ENCODE results near the gene RUBCN. TPM values are rescaled to one million over a fixed set of nuclear protein-coding genes. Genes with fewer than 3 reads are reported as not detected.

Gene RUBCN
- total and polyA plus RNA-seq, 9 of the 15 experiments (the other 6 are each of a cell fraction or from before 2014, with no cell fraction given), result 8.4 to 24.0 (median 11.9) TPM

DNA sequence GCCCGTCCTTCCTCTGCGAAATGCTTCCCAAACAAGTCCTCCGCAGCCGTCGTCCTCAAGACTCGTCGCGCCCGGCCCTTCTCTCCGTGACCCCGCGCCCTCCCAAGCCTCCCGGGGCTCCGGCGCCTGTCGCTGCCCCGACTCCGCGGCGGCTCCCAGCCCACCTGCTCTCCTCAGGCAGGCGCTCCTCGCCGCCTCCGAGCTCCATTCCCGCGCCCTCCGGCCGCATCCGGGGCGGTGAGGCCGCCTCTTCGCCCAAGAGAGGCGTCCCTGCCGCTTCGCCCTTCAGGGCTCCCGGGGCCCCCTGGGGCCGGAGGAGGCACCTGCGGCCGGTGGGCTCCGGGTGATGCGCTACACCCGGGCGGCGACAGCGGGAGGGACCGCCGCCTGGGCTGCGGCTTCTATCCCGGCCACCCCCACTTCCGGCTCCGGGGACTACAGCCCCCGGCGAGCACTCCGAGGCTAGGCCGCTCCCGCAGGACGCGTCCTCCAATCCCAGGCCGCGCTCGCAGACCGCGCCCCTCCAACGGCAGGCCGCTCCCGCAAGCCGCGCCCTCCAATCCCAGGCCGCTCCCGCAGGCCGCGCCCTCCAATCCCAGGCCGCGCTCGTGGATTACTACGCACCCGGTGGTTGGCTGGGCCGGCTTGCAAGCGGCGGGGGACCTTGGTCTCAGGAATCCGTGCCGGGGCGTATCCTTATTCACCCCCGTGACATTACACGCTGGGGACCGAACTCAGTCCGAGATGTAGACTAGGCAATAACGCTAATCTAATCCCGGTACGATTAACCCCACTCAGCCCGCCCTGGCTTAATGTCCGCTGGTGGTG is at the start of gene RUBCN (continued):
- 0 out of 2 replicates have a peak, but pooled peaks have one; percentile 62 for TF ChIP-seq RBM14 (IDR thresholded peaks at IDR 0.05; ENCODE audit: borderline replicate concordance, insufficient read depth, low read depth, low read length)
- TF ChIP-seq, protein P1, sequence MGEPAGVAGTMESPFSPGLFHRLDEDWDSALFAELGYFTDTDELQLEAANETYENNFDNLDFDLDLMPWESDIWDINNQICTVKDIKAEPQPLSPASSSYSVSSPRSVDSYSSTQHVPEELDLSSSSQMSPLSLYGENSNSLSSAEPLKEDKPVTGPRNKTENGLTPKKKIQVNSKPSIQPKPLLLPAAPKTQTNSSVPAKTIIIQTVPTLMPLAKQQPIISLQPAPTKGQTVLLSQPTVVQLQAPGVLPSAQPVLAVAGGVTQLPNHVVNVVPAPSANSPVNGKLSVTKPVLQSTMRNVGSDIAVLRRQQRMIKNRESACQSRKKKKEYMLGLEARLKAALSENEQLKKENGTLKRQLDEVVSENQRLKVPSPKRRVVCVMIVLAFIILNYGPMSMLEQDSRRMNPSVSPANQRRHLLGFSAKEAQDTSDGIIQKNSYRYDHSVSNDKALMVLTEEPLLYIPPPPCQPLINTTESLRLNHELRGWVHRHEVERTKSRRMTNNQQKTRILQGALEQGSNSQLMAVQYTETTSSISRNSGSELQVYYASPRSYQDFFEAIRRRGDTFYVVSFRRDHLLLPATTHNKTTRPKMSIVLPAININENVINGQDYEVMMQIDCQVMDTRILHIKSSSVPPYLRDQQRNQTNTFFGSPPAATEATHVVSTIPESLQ (CRISPR knock-in tag; IDR thresholded peaks at IDR 0.05), result peak; percentile 79; the same call in 1 of the 2 replicates
- TF ChIP-seq, protein P2, sequence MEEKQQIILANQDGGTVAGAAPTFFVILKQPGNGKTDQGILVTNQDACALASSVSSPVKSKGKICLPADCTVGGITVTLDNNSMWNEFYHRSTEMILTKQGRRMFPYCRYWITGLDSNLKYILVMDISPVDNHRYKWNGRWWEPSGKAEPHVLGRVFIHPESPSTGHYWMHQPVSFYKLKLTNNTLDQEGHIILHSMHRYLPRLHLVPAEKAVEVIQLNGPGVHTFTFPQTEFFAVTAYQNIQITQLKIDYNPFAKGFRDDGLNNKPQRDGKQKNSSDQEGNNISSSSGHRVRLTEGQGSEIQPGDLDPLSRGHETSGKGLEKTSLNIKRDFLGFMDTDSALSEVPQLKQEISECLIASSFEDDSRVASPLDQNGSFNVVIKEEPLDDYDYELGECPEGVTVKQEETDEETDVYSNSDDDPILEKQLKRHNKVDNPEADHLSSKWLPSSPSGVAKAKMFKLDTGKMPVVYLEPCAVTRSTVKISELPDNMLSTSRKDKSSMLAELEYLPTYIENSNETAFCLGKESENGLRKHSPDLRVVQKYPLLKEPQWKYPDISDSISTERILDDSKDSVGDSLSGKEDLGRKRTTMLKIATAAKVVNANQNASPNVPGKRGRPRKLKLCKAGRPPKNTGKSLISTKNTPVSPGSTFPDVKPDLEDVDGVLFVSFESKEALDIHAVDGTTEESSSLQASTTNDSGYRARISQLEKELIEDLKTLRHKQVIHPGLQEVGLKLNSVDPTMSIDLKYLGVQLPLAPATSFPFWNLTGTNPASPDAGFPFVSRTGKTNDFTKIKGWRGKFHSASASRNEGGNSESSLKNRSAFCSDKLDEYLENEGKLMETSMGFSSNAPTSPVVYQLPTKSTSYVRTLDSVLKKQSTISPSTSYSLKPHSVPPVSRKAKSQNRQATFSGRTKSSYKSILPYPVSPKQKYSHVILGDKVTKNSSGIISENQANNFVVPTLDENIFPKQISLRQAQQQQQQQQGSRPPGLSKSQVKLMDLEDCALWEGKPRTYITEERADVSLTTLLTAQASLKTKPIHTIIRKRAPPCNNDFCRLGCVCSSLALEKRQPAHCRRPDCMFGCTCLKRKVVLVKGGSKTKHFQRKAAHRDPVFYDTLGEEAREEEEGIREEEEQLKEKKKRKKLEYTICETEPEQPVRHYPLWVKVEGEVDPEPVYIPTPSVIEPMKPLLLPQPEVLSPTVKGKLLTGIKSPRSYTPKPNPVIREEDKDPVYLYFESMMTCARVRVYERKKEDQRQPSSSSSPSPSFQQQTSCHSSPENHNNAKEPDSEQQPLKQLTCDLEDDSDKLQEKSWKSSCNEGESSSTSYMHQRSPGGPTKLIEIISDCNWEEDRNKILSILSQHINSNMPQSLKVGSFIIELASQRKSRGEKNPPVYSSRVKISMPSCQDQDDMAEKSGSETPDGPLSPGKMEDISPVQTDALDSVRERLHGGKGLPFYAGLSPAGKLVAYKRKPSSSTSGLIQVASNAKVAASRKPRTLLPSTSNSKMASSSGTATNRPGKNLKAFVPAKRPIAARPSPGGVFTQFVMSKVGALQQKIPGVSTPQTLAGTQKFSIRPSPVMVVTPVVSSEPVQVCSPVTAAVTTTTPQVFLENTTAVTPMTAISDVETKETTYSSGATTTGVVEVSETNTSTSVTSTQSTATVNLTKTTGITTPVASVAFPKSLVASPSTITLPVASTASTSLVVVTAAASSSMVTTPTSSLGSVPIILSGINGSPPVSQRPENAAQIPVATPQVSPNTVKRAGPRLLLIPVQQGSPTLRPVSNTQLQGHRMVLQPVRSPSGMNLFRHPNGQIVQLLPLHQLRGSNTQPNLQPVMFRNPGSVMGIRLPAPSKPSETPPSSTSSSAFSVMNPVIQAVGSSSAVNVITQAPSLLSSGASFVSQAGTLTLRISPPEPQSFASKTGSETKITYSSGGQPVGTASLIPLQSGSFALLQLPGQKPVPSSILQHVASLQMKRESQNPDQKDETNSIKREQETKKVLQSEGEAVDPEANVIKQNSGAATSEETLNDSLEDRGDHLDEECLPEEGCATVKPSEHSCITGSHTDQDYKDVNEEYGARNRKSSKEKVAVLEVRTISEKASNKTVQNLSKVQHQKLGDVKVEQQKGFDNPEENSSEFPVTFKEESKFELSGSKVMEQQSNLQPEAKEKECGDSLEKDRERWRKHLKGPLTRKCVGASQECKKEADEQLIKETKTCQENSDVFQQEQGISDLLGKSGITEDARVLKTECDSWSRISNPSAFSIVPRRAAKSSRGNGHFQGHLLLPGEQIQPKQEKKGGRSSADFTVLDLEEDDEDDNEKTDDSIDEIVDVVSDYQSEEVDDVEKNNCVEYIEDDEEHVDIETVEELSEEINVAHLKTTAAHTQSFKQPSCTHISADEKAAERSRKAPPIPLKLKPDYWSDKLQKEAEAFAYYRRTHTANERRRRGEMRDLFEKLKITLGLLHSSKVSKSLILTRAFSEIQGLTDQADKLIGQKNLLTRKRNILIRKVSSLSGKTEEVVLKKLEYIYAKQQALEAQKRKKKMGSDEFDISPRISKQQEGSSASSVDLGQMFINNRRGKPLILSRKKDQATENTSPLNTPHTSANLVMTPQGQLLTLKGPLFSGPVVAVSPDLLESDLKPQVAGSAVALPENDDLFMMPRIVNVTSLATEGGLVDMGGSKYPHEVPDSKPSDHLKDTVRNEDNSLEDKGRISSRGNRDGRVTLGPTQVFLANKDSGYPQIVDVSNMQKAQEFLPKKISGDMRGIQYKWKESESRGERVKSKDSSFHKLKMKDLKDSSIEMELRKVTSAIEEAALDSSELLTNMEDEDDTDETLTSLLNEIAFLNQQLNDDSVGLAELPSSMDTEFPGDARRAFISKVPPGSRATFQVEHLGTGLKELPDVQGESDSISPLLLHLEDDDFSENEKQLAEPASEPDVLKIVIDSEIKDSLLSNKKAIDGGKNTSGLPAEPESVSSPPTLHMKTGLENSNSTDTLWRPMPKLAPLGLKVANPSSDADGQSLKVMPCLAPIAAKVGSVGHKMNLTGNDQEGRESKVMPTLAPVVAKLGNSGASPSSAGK (IDR thresholded peaks at IDR 0.05), result peak; percentile 75
- peak; percentile 80 for TF ChIP-seq CREM (IDR thresholded peaks at IDR 0.05; ENCODE audit: low read depth)
- peak; percentile 70; the same call in 1 of the 2 replicates for TF ChIP-seq PHF8 (IDR thresholded peaks at IDR 0.05; ENCODE audit: borderline replicate concordance, low read length)
- TF ChIP-seq ZNF408 (CRISPR knock-in tag; IDR thresholded peaks at IDR 0.05; ENCODE audit: low read depth), result no peak
- no peak for TF ChIP-seq CBX3 (IDR thresholded peaks at IDR 0.05; ENCODE audit: borderline replicate concordance in 1 of 2, low read length in 2 of 2)
- peak; percentile 71 for TF ChIP-seq CTBP1 (IDR thresholded peaks at IDR 0.05; ENCODE audit: borderline replicate concordance)
- TF ChIP-seq BCL6 (CRISPR knock-in tag; IDR thresholded peaks at IDR 0.05), result no peak
- TF ChIP-seq MEIS2 (IDR thresholded peaks at IDR 0.05; ENCODE audit: partially characterized antibody), result no peak
- peak; percentile 37; the same call in 1 of the 2 replicates for TF ChIP-seq ZBTB1 (CRISPR knock-in tag; IDR thresholded peaks at IDR 0.05; ENCODE audit: borderline replicate concordance, low read depth)
- peak; percentile 85 for TF ChIP-seq ETV5 (CRISPR knock-in tag; IDR thresholded peaks at IDR 0.05; ENCODE audit: low read depth)
- TF ChIP-seq FOXP1 (CRISPR knock-in tag; IDR thresholded peaks at IDR 0.05), result peak; percentile 78
- peak; percentile 63; the same call in 1 of the 2 replicates for TF ChIP-seq EP400 (IDR thresholded peaks at IDR 0.05)
